K562 (cell line): Measurements from ENCODE around the gene UBAC2. TPM values are rescaled to one million over a fixed set of nuclear protein-coding genes. Genes with fewer than 3 reads are reported as not detected.

ENCODE experiments used
- ATAC-seq: fragments of 200-7000 bp; cut with Tn5 transposase; 3 replicates; pipeline ENCODE4 v1.9.1; 2020; ENCODE audit warnings: moderate library complexity
- BruUV-seq: library from RNA; stranded (reverse); fragments of 400-500 nt; replicated peaks from 2 replicates; lab custom pipeline; 2021; lab: Mats Ljungman, UMichigan
- CTCF ChIA-PET: fragments of 300-600 bp; formaldehyde crosslinking; extraction: SDS; loops from one replicate; lab custom pipeline; 2021; ENCODE audit warnings: low intra/inter-chr PET ratio; lab: Yijun Ruan, JAX
- POLR2A ChIA-PET: fragments of 300-600, 350-650 bp; sonication (Branson Sonifier 250); formaldehyde crosslinking; extraction: SDS; loops from one replicate; lab custom pipeline; 2021; ENCODE audit warnings: antibody characterized with exemption, inconsistent platforms; lab: Yijun Ruan, JAX
- DNase-seq, 4 experiments: peaks; one replicate each; pipeline versions ENCODE4 v3.0.0 to v3.0.0-alpha.2; 2011 to 2018; ENCODE audit warnings: low spot score in 3 of 4, mixed read lengths in 3 of 4; ENCODE audit errors: extremely low read depth in 1 of 4
- FAIRE-seq: peaks from 2 replicates; lab custom pipeline; 2011; peaks lifted over from hg19 to GRCh38; lab: Jason Lieb, UNC
- H2AFZ ChIP-seq: 2 replicates; pipeline ENCODE4 v1.6.0; 2011; ENCODE audit warnings: low read depth, low read length, control low read depth, inconsistent platforms
- H3K27ac ChIP-seq: fragments of 200-600 bp; 3 replicates; pipeline ENCODE4 v1.8.0; 2011; ENCODE audit warnings: low read depth, mild to moderate bottlenecking, control low read depth, inconsistent platforms, low read length, moderate library complexity, mixed read lengths; ENCODE audit errors: extremely low read depth
- H3K27me3 ChIP-seq, 2 experiments: fragments of 300-600 bp in 1 of 2; 2 replicates in 1 of 2; 3 replicates in 1 of 2; pipeline versions ENCODE4 v1.6.0 to v1.8.0; 2011; ENCODE audit warnings: inconsistent platforms in 2 of 2, low read length in 2 of 2, mild to moderate bottlenecking in 1 of 2, mixed read lengths in 1 of 2, moderate library complexity in 1 of 2; ENCODE audit not compliant: control insufficient read depth in 2 of 2, insufficient read depth in 2 of 2
- H3K36me3 ChIP-seq: fragments of 300-600 bp; 3 replicates; pipeline ENCODE4 v1.8.0; 2011; ENCODE audit warnings: mild to moderate bottlenecking, low read length, inconsistent platforms; ENCODE audit not compliant: control insufficient read depth, insufficient read depth
- H3K4me1 ChIP-seq, 2 experiments: fragments of 200-600 bp in 1 of 2; replicated peaks in 1 of 2; 2 replicates in 1 of 2; 3 replicates in 1 of 2; pipeline versions ENCODE4 v1.5.1 to v1.8.0; 2011; ENCODE audit warnings: inconsistent platforms in 2 of 2, low read length in 2 of 2, mild to moderate bottlenecking in 1 of 2, mixed read lengths in 1 of 2, moderate library complexity in 1 of 2; ENCODE audit not compliant: control insufficient read depth in 2 of 2, insufficient read depth in 2 of 2
- H3K4me2 ChIP-seq: 2 replicates; pipeline ENCODE4 v1.6.1; 2011; ENCODE audit warnings: low read length, control low read depth, inconsistent platforms, mixed read lengths; ENCODE audit not compliant: insufficient read depth
- H3K4me3 ChIP-seq: fragments of 200-600 bp; sonication (generic), shearing (Covaris generic); 2 replicates; pipeline ENCODE4 v1.5.1; 2016; ENCODE audit warnings: control low read depth, inconsistent platforms
- H3K79me2 ChIP-seq: fragments of 200-600 bp; 3 replicates; pipeline ENCODE4 v1.8.0; 2011; ENCODE audit warnings: low read length, inconsistent platforms; ENCODE audit not compliant: control insufficient read depth, insufficient read depth
- H3K9ac ChIP-seq, 2 experiments: 2 replicates each; pipeline versions ENCODE4 v1.6.0 to v1.6.1; 2011; ENCODE audit warnings: low read depth in 2 of 2, low read length in 2 of 2, control low read depth in 1 of 2, inconsistent platforms in 1 of 2, mild to moderate bottlenecking in 1 of 2, mixed read lengths in 1 of 2; ENCODE audit not compliant: insufficient read depth in 1 of 2
- H3K9me1 ChIP-seq: one replicate; pipeline ENCODE4 v1.6.0; 2011; ENCODE audit warnings: inconsistent platforms, mild to moderate bottlenecking, low read length, moderate library complexity; ENCODE audit not compliant: control insufficient read depth, insufficient read depth
- H3K9me3 ChIP-seq: replicated peaks from 2 replicates; pipeline ENCODE4 v1.5.1; 2011; ENCODE audit warnings: low read depth, low read length, inconsistent platforms; ENCODE audit not compliant: control insufficient read depth, insufficient read depth
- H4K20me1 ChIP-seq: replicated peaks from 2 replicates; pipeline ENCODE4 v1.6.1; 2011; ENCODE audit warnings: low read length, inconsistent platforms, mixed read lengths; ENCODE audit not compliant: control insufficient read depth, insufficient read depth
- ARID2 ChIP-seq: fragments of 450-650 bp; IDR thresholded peaks from 2 replicates; pipeline ENCODE4 v1.6.1; 2017; ENCODE audit warnings: antibody characterized with exemption, mild to moderate bottlenecking
- BACH1 ChIP-seq: fragments of 200-800 bp; sonication (Bioruptor generic); IDR thresholded peaks from 2 replicates; pipeline ENCODE4 v1.6.1; 2016; ENCODE audit warnings: missing genetic modification characterization, missing compliant biosample characterization
- BCL6 ChIP-seq: fragments of 250-450 bp; sonication (Bioruptor Pico); IDR thresholded peaks from 2 replicates; pipeline ENCODE4 v1.4.0; 2020
- CHD1 ChIP-seq: fragments of 200-600 bp; sonication (generic); IDR thresholded peaks from one replicate; pipeline ENCODE4 v1.6.1; 2012; ENCODE audit warnings: mild to moderate bottlenecking, moderate library complexity, low read length, inconsistent platforms
- CXXC5 ChIP-seq: fragments of 250-450 bp; sonication (Bioruptor Pico); IDR thresholded peaks from 2 replicates; pipeline ENCODE4 v1.8.0; 2022; ENCODE audit warnings: inconsistent platforms, mild to moderate bottlenecking, moderate library complexity
- HDAC2 ChIP-seq: fragments of 450-650 bp; IDR thresholded peaks from 2 replicates; pipeline ENCODE4 v1.6.1; 2016; ENCODE audit warnings: mild to moderate bottlenecking
- HNRNPK ChIP-seq: fragments of 200-400 bp; formaldehyde crosslinking; IDR thresholded peaks from one replicate; pipeline ENCODE4 v1.6.1; 2018; ENCODE audit warnings: mild to moderate bottlenecking, low read depth, low read length; ENCODE audit not compliant: poor library complexity, severe bottlenecking
- ID3 ChIP-seq, 2 experiments: fragments of 250-450 bp in 1 of 2; fragments of 450-650 bp in 1 of 2; sonication (Bioruptor Pico) in 1 of 2; IDR thresholded peaks; 2 replicates each; pipeline versions ENCODE4 v1.6.1 to v1.8.0; 2016 to 2021; ENCODE audit warnings: mild to moderate bottlenecking in 2 of 2, moderate library complexity in 2 of 2, missing compliant biosample characterization in 1 of 2, missing genetic modification characterization in 1 of 2
- NCOA4 ChIP-seq: fragments of 450-650 bp; IDR thresholded peaks from 2 replicates; pipeline ENCODE4 v1.6.1; 2018; ENCODE audit warnings: mild to moderate bottlenecking; ENCODE audit not compliant: partially characterized antibody
- TEAD4 ChIP-seq, 2 experiments: sonication (generic) in 1 of 2; formaldehyde crosslinking in 1 of 2; IDR thresholded peaks; 2 replicates each; pipeline versions ENCODE4 v1.6.1 to v1.8.0; 2012 to 2022; ENCODE audit warnings: borderline replicate concordance in 1 of 2, inconsistent platforms in 1 of 2, low read length in 1 of 2, mild to moderate bottlenecking in 1 of 2, missing genetic modification reagents in 1 of 2
- WGBS: fragments of 100-300 bp; shearing (Covaris generic); methylation state at CpG from one replicate; pipeline ENCODE4 v1.1.6; 2016; ENCODE audit warnings: low coverage, mixed read lengths; ENCODE audit not compliant: insufficient coverage; ENCODE audit errors: missing lambda C conversion rate; 5-methylcytosine and 5-hydroxymethylcytosine counted together
- in situ Hi-C: fragments of 300-500 bp; cut with MboI; formaldehyde crosslinking; loops from 4 replicates; pipeline ENCODE4 v1.15.0; 2018; ENCODE audit warnings: inconsistent platforms, mixed read lengths
- intact Hi-C: fragments of 100-400 bp; cut with micrococcal nuclease; formaldehyde crosslinking; loops from 2 replicates; pipeline ENCODE4 v1.14.2; 2022
- polyA plus RNA-seq, 8 experiments: library from polyadenylated mRNA; depleted of rRNA in 4 of 8; stranded (reverse) in 5 of 8; unstranded in 3 of 8; fragments of >200 nt; fragmentation: Nextera tagmentation in 2 of 8; fragmentation: Illumina TruSeq in 1 of 8; extraction: Ambion mirVana in 2 of 8; extraction: Trizol in 1 of 8; gene quantifications; 2 replicates each; pipeline versions ENCODE4 v1.2.1 to v1.2.3, GENCODE V29; 2011 to 2014; ENCODE audit warnings: inconsistent platforms in 1 of 8, missing spikeins in 1 of 8
- total RNA-seq, 7 experiments: library from RNA; depleted of rRNA in 6 of 7; stranded (reverse); fragments of >200 nt in 6 of 7; fragmentation: Illumina TruSeq in 2 of 7; extraction: Trizol in 2 of 7; gene quantifications; 2 replicates each; pipeline versions ENCODE4 v1.2.1 to v1.2.3, GENCODE V29; 2011 to 2021; ENCODE audit warnings: low replicate concordance in 1 of 7
- TF ChIP-seq, protein P1 (sequence below): sonication (generic); formaldehyde crosslinking; IDR thresholded peaks from 2 replicates; pipeline ENCODE4 v1.8.0; 2023; ENCODE audit warnings: mild to moderate bottlenecking, missing genetic modification reagents
- TF ChIP-seq, protein P2 (sequence below): fragments of 250-450 bp; sonication (Bioruptor Pico); IDR thresholded peaks from 2 replicates; pipeline ENCODE4 v1.4.0; 2020; ENCODE audit warnings: mild to moderate bottlenecking, moderate library complexity

UBAC2 gene
- total and polyA plus RNA-seq, 9 of the 15 experiments (the other 6 are each of a cell fraction or from before 2014, with no cell fraction given): 6.0 to 84.1 (median 32.3) TPM

- in situ Hi-C loops (no loop called here), intact Hi-C loops (no loop called here)
- no peaks in the 10 kb centered on the region for H3K9me3 ChIP-seq
- H3K9me1 ChIP-seq: no peaks in the 10 kb centered on the region
- H3K9ac ChIP-seq: no peak overlapping the region; a peak in 1 of 4 replicates
- no peaks in the 10 kb centered on the region for H3K79me2 ChIP-seq
- peaks cover 0 to 20% of the 10 kb centered on the region in 2 experiments; a peak in 3 of 5 replicates for H3K27me3 ChIP-seq
- no peak overlapping the region for H3K4me2 ChIP-seq
- H3K4me1 ChIP-seq: peaks cover 0 to 4% of the 10 kb centered on the region in 2 experiments; a peak in 2 of 5 replicates
- ChIA-PET POLR2A (no interaction called here), CTCF (no interaction called here)
- ATAC-seq (no peak), FAIRE-seq (no peak), DNase-seq (no peak)
- no peak overlapping the region for H2AFZ ChIP-seq
- no peak overlapping the region for H3K4me3 ChIP-seq
- H3K27ac ChIP-seq: no peak overlapping the region
- 20% methylated on average over 4 of the region's 5 CpGs for WGBS
- no peaks in the 10 kb centered on the region for H4K20me1 ChIP-seq
- no peaks in the 10 kb centered on the region for H3K36me3 ChIP-seq
- BruUV-seq: no TSS peak
- TF ChIP-seq BACH1: no peak
- no peak for TF ChIP-seq CHD1
- TF ChIP-seq, protein P1, sequence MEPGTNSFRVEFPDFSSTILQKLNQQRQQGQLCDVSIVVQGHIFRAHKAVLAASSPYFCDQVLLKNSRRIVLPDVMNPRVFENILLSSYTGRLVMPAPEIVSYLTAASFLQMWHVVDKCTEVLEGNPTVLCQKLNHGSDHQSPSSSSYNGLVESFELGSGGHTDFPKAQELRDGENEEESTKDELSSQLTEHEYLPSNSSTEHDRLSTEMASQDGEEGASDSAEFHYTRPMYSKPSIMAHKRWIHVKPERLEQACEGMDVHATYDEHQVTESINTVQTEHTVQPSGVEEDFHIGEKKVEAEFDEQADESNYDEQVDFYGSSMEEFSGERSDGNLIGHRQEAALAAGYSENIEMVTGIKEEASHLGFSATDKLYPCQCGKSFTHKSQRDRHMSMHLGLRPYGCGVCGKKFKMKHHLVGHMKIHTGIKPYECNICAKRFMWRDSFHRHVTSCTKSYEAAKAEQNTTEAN (CRISPR knock-in tag): no peak
- TF ChIP-seq NCOA4: no peak
- no peak for TF ChIP-seq HNRNPK
- no peak for TF ChIP-seq ARID2
- TF ChIP-seq CXXC5: no peak
- no peak for TF ChIP-seq HDAC2
- TF ChIP-seq BCL6 (CRISPR knock-in tag): no peak
- TF ChIP-seq, protein P2, sequence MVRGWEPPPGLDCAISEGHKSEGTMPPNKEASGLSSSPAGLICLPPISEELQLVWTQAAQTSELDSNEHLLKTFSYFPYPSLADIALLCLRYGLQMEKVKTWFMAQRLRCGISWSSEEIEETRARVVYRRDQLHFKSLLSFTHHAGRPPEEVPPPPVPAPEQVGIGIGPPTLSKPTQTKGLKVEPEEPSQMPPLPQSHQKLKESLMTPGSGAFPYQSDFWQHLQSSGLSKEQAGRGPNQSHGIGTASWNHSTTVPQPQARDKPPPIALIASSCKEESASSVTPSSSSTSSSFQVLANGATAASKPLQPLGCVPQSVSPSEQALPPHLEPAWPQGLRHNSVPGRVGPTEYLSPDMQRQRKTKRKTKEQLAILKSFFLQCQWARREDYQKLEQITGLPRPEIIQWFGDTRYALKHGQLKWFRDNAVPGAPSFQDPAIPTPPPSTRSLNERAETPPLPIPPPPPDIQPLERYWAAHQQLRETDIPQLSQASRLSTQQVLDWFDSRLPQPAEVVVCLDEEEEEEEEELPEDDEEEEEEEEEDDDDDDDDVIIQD (CRISPR knock-in tag): no peak
- no peak for TF ChIP-seq TEAD4 (IDR thresholded peaks at IDR 0.05; ENCODE audit: low read length)
- no peak for TF ChIP-seq TEAD4 (CRISPR knock-in tag; IDR thresholded peaks at IDR 0.05; ENCODE audit: borderline replicate concordance)
- TF ChIP-seq ID3 (CRISPR knock-in tag; IDR thresholded peaks at IDR 0.05): no peak
- no peak for TF ChIP-seq ID3 (tag; IDR thresholded peaks at IDR 0.05)
These were observed 202.9 kb downstream of the UBAC2 start for GRCh38 chr13:99403458-99403971.
